Umbilical cord (tissue), 2 donors: Measurements from ENCODE around the gene UBAP1. TPM values are rescaled to one million over a fixed set of nuclear protein-coding genes. Genes with fewer than 3 reads are reported as not detected.
"Not testable (repeated sequence)": the region's sequence is repeated elsewhere in the genome, so short reads cannot be mapped to it uniquely, and the experiment has no call there.

ENCODE experiments used
- DNase-seq: peaks from one replicate; pipeline ENCODE4 v3.0.0-alpha.2; 2015; ENCODE audit warnings: low spot score
- total RNA-seq: library from RNA; depleted of rRNA; stranded (reverse); fragments of >200 nt; gene quantifications from one replicate; pipeline ENCODE4 v1.2.3, GENCODE V29; 2014; ENCODE audit warnings: low replicate concordance; ENCODE audit not compliant: insufficient read depth

Gene UBAP1
- total RNA-seq = 44.1 TPM

DNA sequence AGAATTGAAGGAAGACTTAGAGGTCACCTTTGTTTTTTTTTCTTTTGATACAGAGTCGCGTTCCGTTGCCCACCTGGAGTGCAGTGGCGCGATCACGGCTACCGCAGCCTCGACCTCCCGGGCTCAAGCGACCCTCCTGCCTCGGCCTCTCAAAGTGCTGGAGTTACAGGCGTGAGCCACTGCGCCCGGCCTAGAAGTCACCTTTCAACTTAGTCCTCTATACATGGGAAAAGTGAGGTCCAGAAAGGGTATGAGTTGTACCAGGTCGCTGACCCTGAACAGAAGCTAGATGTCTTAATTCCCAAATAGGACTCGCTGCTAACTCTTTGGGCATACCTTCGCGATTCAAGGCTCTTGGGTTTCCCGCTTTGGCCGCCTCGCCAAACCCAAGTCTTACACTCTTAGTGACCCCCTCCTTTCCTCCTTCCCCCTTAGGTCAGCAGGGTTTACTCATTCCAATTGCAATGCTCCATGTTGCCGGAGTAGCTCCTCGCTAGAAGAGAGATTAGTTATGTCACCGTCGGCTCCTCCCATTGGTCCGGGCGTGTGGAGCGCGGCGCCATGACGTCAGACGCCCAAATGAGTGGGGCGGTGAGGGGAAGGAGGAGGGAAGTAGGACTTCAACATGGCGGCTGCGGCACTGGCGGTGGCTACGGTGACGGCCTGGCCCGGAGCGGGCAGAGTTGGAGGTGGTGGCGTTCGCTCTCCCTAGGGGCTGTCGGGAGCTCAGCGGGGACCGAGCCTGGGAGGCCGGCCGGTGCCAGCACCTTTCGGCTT lies at the start of gene UBAP1:
Gene UBAP1 (plus strand): TSS at position 608 of the 777 bp plus-strand sequence. CDS start 41,872 bp downstream, outside the sequence.
- peak; percentile 99 for DNase-seq

DNA sequence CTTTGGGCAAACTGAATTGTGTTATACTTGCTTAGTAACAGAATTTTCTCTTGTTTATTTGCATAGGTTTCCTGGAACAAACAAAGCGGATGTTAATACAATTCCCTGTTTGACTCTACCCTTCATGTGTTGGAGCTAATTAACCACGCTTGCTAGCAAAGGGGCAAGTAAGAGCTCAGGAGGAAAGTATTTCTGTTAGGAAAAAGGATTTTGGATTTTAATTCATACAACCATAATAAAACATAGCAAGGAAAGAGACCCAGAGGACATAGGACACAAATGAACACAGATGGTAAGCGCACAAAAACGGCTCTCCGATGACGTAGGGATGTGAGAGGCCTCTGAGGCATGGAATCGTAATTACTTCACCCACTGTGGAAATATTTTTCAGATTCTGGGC lies 47.3 kb upstream of the UBAP1 start:
- DNase-seq = no peak

DNA sequence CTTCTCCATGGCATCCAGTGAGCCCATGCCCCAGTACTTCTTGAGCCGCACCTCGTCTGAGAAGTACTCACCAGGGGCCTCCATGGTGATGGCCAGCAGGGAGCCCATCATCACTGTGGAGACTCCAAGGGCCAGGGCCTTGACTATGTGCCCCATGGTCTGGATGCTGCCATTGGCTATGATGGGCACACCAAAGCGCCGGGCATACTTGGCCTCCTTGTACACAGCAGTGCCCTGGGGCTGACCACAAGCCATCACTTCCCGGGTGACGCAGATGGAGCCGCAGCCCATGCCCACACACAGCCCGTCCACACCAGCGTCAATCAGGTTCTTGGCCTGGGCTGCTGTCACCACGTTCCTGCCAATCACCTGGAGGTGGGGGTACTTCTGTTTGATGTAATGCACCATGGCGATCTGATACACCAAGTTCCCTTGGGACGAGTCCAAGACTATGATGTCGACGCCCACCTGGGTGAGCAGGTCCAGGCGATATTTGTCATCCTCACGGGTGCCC lies 45.4 kb upstream of the UBAP1 start:
- DNase-seq = no peak

DNA sequence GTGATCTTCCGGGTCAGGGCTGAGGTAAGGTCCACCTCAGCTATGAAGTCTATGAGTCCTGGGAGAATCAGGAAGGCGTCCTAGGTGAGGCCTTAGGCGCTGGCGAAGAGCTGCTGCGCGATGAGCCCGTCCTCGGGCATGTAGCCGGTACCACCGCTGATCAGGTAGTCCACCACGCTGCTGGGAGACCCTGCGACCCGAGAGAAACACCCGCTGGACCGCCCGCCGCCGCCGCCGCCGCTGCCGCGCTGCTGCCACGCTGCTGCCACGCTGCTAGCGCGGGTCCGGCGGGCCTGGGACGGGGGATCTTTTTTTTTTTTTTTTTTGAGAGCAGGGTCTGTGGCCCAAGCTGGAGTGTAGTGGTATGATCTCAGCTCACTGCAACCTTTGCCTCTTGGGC lies 44.3 kb upstream of the UBAP1 start:
- no peak for DNase-seq

- DNase-seq = not testable (repeated sequence)
These were observed 40.2 kb upstream of the UBAP1 start for GRCh38 chr9:34138644-34139043.

- DNase-seq = peak; percentile 80
These were observed 39.2 kb upstream of the UBAP1 start for GRCh38 chr9:34139477-34140146.

DNA sequence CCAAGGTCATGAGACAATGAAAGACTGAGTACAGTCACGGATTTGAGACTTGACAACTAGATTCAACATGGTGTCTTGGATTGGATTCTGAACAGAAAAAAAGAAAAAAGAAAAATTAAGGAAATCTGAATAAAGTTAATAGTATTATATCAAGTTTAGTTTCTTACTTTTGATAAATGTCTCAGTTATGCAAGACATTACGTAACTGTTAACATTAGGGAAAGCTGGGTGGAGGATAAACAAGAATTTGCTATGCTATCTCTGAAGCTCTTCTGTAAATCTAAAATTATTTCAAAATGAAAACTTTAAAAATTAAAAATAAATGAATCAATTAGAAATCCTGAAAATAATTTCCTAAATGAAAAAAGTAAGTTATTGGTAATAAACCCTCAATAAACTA lies 38.0 kb upstream of the UBAP1 start:
- no peak for DNase-seq

- DNase-seq = no peak
These were observed 35.7 kb upstream of the UBAP1 start for GRCh38 chr9:34143116-34143515.

DNA sequence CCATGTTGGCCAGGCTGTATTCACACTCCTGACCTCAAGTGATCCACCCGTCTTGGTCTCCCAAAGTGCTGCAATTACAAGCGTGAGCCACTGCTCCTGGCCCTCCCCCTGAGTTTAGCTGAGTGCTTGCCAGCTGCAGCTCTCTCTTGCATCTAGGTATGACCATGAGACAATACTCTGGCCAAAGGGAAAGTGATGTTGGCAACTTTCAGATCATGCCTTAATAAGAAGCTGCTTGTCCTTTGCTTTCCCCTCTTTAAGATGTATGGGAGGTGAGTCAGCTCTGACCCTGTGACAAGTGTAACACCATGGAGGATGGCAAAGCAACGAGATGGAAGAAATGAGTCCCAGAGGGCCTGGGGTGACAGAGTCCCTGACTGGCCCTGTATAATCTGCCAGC lies 33.7 kb upstream of the UBAP1 start:
- no peak for DNase-seq

GRCh38 chr9:34151398-34151797 lies 27.4 kb upstream of the UBAP1 start:
- DNase-seq = no peak

DNA sequence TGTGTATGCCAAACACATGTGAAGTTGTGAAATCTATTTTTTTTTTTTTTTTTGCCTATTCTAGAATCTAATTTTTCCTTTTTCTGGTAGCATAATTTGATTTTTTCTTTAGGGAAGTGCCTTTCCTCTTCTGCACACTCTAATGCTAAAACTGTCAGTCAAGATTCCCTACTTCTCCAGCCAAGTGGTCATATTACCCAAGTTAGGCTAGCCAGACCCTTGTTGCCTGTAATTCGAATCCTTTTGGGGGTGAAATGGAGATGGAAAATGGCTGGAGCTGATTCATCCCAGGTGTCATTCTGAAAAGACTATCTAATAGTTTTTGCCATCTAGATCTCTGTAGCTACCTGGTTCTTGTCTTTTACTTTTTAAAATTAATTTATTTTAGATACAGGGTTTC lies 24.8 kb upstream of the UBAP1 start:
- DNase-seq = no peak

GRCh38 chr9:34157318-34157717 lies 21.5 kb upstream of the UBAP1 start:
- DNase-seq = peak; percentile 57

DNA sequence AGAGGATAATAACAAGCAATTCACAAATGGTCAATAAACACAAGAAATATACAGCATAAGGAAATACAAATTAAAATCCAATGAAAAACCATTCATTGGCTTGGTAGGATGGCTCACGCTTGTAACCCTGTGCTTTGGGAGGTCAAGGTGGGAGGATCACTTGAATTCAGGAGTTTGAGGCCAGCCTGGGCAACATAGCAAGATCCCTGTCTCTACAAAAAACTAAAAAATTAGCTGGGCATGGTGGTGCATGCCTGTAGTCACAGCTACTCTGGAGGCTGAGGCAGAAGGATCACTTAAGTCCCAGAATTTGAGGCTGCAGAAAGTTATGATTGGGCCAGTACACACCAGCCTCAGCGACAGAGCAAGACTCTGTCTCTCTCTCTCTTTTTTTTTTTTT lies 20.9 kb upstream of the UBAP1 start:
- DNase-seq = no peak

DNA sequence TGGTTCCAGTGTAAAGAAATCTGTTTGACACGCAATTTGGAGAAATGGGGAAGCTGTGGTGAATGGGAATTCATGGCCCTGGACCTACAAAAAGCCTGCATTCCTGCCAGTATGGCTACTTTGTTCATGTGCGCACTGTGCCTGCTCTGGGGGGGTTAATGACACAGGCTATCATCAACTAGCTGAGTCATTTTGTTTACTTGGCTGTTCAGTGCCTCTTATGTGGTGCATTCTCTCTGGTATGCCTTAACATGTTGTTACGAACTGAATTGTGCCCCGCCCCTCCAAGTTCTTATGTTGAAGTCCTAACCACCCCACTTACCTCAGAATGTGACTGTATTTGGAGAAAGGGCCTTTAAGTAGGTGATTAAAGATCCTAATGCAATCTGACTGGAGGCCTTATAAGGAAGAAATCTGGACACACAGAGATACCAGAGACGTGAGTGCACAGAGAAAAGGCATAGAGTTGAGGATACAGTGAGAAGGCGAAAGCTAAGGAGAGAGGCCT lies 20.4 kb upstream of the UBAP1 start:
- DNase-seq = peak; percentile 76

DNA sequence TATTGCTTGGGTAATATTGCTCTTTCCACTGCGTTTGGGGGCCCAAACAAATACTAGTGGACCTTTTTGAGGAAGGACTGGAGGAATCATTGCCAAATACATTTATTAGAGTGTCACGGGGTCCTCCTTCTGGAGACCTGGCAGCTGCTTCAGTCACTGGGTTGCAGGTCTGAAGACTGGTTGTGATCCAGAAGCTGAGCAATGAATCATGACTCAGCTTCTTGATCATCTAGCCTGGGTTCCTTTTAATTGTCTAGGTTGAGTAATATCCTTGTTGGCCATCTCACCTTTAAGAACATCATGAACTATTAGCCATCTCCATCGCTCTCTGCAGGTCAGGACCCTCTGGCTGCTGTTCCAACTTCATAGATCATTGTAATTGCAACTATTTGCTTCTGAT lies 15.4 kb upstream of the UBAP1 start:
- DNase-seq = no peak

GRCh38 chr9:34169125-34169524 lies 9.7 kb upstream of the UBAP1 start:
- no peak for DNase-seq

DNA sequence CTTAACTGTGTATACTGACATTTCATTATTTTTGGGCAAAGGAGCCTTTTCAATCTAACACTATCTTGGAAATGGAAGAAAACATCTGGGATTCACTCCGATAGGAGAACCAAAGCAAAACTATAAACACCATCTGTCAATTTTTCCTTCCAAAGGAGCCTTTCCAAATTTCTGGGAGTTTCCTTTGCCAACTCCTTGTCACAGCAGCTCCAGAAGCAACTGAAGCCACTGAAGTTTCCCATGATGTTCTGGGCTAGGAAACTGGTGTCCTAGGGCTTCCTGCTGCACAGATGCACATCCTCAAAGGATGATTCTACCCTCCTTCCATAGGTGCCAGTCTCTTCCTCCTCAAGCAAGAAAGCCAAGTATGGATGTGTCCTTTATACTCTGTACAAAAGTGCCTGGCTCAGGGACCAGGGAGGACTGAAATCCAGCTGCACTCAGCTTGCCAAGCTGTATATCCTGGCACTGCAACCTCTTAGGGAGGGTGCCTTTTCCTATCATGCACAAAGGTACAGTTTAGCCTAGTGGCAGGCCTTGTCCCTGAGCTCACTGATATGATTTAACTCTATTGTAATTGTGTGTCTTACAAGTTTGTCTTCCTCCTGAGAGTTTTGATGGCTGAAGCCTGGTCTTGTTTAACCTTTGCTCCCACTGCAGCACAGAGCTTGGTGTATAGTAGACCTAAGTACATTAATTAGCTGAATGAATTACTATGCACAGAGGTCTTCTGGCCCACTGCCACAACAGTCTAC lies 8.4 kb upstream of the UBAP1 start:
- no peak for DNase-seq

- DNase-seq = peak; percentile 22
These were observed 6.9 kb upstream of the UBAP1 start for GRCh38 chr9:34171753-34172535.

DNA sequence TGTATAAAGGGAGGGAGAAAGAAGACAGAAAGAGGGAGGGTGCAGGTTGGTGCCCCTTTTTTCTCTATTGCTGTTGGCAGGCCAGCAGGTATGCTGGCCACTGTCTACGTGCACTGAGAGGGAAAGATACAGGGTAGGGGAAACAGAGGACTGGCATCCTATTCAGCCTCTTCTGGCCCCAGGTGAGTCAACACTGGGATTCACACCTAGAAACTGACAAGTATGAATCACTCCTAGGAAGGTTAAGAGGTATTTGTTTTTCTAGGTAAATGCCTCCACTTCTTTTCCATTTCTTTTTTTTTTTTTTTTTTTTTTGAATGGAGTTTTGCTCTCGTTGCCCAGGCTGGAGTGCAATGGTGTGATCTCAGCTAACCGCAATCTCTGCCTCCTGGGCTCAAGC lies 2.8 kb upstream of the UBAP1 start:
- DNase-seq = no peak

GRCh38 chr9:34177593-34178435 lies 1.0 kb upstream of the UBAP1 start:
- DNase-seq = no peak
